HG02588 (cell line): ENCODE data around the gene EIF4E2.
"Not testable (repeated sequence)": the region's sequence is repeated elsewhere in the genome, so short reads cannot be mapped to it uniquely, and the experiment has no call there.

ENCODE experiments used
- ATAC-seq: cut with Tn5 transposase; IDR thresholded peaks from one replicate; pipeline ENCODE4 v1.9.1; 2021; ENCODE audit warnings: mild to moderate bottlenecking, moderate library complexity; ENCODE audit not compliant: unreplicated experiment

EIF4E2 gene

DNA sequence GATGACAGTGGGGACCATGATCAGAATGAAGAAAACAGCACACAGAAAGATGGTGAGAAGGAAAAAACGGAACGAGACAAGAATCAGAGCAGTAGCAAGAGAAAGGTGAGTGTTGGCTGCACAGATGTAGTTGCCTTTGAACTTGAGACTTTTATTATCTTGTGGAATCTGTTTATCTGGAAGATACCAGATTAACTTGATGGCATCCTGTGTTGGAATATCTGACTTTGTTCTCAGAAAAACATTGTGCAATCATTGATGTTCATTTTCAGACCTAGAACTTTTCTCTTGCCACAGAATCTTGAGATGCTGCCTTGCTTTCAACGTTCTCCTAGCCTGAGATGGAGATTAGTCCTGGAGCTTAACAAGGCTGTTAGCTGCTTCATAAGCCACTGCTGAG lies 5.9 kb downstream of the EIF4E2 start:
- no peak for ATAC-seq

GRCh38 chr2:232562515-232563151 lies 12.1 kb downstream of the EIF4E2 start:
- ATAC-seq, result no peak

GRCh38 chr2:232563580-232563979 lies 13.1 kb downstream of the EIF4E2 start:
- ATAC-seq, result no peak

GRCh38 chr2:232567721-232568120 lies 17.2 kb downstream of the EIF4E2 start:
- no peak for ATAC-seq

GRCh38 chr2:232568161-232568560 lies 17.7 kb downstream of the EIF4E2 start:
- no peak for ATAC-seq

DNA sequence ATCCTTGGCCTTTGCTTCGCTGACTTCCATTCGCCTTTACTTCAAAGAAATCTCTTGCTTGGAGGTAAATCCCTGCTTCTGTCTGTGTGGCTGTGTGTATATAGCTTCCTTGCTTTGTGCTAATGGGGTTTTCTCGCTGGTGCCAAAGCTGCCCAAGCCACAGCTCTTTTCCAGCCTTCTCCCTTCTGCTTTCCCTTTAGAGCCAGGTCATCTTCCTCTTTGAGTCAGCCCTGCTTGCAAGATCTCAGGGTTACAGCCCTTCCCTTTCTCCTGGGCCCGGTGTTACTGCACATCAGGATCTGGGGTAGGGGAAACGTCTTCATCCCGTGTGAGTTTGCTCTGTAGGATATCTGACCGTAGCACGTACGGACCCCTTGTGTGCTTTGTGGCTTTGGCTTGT lies 19.1 kb downstream of the EIF4E2 start:
- no peak for ATAC-seq

DNA sequence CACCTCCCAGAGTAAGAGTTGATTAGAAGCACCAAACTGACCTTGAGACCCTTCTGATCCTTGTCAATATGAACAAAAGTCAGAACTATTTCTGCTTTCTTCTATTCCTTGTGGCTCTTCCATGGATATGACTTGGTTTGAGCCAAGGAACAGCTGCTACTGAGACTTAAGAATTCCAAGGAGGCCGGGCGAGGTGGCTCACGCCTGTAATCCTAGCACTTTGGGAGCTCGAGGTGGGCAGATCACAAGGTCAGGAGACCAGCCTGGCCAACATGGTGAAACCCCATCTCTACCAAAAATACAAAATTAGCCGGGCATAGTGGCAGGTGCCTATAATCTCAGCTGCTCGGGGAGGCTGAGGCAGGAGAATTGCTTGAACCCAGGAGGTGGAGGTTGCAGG lies 20.0 kb downstream of the EIF4E2 start:
- not testable (repeated sequence) for ATAC-seq

DNA sequence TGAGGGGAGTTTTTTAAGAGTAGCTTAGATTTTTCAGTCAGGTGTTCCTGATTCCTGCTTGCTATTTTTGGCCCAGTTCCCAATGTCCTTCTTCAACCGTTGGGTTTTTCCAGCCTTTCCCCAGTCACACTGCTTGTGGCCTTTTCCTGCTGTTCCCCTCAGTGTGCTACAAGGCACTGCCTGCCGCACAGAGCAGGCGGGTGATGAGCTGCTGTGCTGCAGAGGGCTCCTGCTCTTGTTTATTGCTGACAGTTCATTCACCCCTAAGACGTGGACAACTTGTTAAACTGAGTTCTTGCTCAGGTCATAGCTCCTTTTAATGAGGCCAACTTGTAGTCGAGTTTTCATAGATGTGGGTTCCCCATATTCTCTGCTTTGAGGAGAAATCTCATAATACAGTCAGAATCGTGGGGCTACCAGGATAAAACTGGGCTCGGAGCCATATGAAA lies 20.6 kb downstream of the EIF4E2 start:
- no peak for ATAC-seq

- ATAC-seq, result no peak
Observed at GRCh38 chr2:232573042-232573441, 22.6 kb downstream of the EIF4E2 start.

GRCh38 chr2:232573771-232574435 lies 23.4 kb downstream of the EIF4E2 start:
- ATAC-seq, result no peak

DNA sequence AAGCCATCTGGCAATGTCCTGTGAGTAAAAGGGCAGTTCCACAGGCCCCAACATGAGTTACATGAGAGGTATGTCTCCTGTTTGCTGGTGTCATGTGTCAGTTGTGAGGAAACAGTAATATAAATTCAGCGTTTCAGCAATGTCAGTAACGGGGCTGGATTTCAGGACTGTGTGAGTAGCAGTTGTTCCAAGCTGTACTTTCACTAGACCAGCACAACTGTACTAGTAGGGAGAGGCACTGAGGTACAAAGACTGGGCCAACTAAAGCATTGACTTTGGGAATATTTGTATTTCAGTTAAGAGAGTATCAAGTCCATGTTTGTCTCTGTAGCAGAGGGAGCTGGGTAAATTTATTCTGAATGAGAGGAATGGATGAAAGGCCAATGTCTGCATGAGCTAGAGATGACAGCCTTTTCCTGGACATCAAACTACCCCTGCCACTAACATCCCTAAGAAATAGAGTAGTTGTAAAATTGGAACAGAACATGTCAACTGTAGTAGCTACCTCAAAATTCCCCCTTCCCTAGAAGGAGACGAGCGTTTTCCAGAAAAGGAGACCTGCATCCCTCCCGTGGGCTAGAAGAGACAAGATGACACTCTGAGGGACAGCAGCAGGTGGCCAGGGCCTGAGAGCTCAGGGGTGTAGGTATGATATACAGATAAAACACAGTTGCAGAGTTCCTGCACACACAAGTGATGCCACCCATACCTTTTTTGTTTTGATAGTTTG lies 24.4 kb downstream of the EIF4E2 start:
- ATAC-seq, result no peak

GRCh38 chr2:232575404-232575746 lies 24.9 kb downstream of the EIF4E2 start:
- ATAC-seq, result no peak

DNA sequence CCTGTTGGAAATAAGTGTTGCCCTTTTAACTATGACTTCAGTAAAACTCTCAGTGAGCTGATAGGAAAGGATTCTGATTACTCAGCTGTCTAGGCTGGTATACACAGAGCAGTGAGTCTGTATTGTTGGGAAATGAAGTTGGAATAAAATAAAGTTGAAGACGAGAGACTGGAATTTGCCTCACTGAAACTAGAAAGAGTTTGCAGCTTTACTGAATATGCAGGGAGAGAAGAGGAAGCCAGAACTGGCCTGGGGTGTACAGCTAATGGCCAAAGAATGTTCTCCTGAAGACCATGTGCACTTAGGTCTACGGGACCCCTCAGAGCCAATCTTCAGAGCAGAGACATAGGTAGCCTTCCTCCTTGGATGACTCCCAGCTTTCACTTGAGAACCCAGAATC lies 26.5 kb downstream of the EIF4E2 start:
- no peak for ATAC-seq

DNA sequence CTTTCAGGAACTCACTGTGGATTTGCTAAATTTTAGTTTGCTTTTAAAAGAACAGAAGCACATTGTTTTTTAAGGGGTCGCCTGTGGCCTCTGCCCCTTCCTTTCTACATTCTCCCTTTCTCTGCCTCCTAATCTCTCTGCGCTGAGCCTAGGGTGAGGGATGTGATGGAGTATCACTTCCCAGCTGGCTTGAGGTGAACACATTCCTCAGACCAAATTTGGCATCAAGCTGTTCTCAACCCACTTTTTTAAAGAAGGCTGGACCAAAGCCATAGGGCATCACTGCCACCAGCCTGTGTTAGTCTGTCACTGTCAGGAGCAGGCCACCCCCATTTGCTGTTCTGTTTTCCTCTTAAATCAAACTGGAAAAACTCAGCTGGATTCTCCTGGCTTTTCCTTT lies 27.4 kb downstream of the EIF4E2 start:
- ATAC-seq, result no peak

DNA sequence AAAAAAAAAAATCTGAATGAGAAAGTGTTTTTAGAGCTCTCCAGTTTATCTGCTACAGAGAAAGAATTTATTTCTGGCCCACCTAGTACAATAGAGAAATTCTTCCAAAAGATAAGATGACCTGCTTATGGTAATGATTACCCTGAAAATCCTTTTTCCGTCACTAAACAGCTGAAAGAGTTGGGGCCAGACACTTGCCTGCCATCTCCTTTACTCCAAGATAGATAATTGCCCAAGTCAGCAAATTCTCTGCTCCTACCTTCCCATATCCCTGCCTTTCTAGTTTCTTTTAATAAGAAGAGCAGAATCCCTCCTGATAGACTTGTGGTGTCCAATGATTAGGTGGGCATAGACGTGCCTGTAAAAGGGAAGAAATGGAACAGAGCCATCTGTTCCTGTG lies 28.1 kb downstream of the EIF4E2 start:
- no peak for ATAC-seq

DNA sequence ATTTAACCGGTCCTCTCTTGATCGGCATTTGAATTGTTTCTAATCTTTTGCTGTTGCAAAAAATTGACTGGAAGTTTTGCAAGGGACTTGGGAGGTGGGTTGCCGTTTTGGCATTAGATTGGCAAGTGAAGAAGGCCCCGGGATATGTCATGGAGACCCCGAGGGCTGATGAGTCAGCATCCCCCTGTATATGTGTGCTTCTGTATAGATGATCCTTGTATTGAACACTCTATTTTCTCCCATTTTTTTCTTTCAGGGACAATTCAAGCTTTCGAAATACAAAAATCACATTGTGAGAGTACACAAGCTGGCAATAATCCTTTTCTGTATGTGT lies 30.1 kb downstream of the EIF4E2 start:
- no peak for ATAC-seq

DNA sequence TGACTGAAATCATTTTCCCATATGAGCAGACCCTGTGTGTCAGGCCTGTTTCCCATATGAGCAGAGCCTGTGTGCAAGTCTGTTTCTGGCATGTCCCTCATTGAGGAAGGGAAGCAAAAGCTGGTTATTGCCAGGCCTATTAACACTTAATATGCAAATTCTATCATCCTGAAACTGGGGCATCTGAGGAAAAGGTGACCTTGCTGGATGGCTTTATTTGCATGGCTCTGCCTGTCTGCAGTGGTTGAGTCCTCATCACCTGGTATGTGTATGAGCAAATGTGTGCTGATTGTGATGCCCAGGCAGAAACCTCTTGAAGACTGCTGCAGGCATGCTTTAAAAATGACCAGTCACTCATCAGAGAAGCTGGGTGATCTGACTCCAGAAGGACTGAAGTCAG lies 31.2 kb downstream of the EIF4E2 start:
- ATAC-seq, result no peak

GRCh38 chr2:232584238-232584637 lies 33.7 kb downstream of the EIF4E2 start:
- no peak for ATAC-seq

GRCh38 chr2:232586943-232587505 lies 36.5 kb downstream of the EIF4E2 start:
- ATAC-seq, result no peak

GRCh38 chr2:232587512-232587911 lies 37.0 kb downstream of the EIF4E2 start:
- no peak for ATAC-seq

DNA sequence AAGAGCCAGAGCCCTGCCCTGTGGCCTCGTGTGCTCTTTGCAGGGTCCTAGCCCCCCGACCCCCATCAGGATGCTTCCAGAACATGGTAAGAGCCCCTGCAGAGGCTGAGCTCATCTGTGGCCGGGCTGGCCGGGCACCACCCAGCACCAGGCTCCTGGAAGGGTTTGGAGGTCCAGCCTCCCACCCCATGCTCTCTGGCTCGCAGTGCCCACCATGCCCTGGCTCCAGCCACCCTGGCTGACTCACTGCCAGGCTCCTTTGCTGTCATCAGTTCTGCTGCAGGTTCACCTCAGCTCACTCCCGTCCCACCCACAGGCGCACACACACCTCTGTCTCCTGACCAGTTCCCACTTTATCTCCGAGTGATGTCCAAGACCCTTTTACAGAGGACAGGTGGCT lies 37.5 kb downstream of the EIF4E2 start:
- no peak for ATAC-seq
